AG10803 (cell line): ENCODE results near the gene MFSD2A.
A peak's percentile ranks its signal among the peaks of the same experiment; 100 is the strongest.
"Not testable (repeated sequence)": the region's sequence is repeated elsewhere in the genome, so short reads cannot be mapped to it uniquely, and the experiment has no call there.

ENCODE experiments used
- DNase-seq: peaks from one replicate; pipeline ENCODE4 v3.0.0; 2010; ENCODE audit warnings: low read depth
- H3K4me3 ChIP-seq: 2 replicates; pipeline ENCODE4 v1.5.1; 2011; ENCODE audit warnings: mild to moderate bottlenecking, low read length, control low read depth
- TF ChIP-seq, protein P1 (sequence below): conservative IDR thresholded peaks from 2 replicates; pipeline ENCODE4 v1.5.1; 2011; ENCODE audit warnings: mild to moderate bottlenecking, low read length, control low read depth, inconsistent platforms

Gene MFSD2A

GRCh38 chr1:40004857-40005256 lies 49.9 kb downstream of the MFSD2A start:
- DNase-seq: no peak
- TF ChIP-seq, protein P1, sequence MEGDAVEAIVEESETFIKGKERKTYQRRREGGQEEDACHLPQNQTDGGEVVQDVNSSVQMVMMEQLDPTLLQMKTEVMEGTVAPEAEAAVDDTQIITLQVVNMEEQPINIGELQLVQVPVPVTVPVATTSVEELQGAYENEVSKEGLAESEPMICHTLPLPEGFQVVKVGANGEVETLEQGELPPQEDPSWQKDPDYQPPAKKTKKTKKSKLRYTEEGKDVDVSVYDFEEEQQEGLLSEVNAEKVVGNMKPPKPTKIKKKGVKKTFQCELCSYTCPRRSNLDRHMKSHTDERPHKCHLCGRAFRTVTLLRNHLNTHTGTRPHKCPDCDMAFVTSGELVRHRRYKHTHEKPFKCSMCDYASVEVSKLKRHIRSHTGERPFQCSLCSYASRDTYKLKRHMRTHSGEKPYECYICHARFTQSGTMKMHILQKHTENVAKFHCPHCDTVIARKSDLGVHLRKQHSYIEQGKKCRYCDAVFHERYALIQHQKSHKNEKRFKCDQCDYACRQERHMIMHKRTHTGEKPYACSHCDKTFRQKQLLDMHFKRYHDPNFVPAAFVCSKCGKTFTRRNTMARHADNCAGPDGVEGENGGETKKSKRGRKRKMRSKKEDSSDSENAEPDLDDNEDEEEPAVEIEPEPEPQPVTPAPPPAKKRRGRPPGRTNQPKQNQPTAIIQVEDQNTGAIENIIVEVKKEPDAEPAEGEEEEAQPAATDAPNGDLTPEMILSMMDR: no peak

DNA sequence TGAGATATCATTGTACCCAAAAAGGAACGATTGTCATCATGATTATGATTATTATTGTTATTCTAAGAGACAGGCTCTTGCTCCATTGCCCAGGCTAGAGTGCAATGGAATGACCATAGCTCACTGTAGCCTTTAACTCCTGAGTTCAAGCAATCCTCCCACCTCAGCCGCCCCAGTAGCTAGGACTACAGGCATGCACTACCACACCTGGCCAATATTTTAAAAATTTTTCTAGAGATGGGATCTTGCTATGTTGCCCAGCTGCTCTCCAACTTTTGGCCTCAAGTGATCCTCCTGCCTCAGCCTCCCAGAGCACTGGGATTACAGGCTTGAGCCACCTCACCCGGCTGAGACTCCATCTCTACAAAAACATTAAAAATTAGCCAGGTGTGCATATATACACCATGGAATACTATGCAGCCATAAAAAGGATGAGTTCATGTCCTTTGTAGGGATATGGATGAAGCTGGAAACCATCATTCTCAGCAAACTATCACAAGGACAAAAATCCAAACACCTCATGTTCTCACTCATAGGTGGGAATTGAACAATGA lies 52.6 kb downstream of the MFSD2A start:
- not testable (repeated sequence) for DNase-seq, H3K4me3 ChIP-seq

More at GRCh38 chr1:40004857-40005256, 49.9 kb downstream of the MFSD2A start:
- no peak overlapping the region for H3K4me3 ChIP-seq

GRCh38 chr1:40011198-40011597 lies 56.3 kb downstream of the MFSD2A start:
- H3K4me3 ChIP-seq: no peak overlapping the region
- DNase-seq: no peak
- TF ChIP-seq, protein P1: no peak

DNA sequence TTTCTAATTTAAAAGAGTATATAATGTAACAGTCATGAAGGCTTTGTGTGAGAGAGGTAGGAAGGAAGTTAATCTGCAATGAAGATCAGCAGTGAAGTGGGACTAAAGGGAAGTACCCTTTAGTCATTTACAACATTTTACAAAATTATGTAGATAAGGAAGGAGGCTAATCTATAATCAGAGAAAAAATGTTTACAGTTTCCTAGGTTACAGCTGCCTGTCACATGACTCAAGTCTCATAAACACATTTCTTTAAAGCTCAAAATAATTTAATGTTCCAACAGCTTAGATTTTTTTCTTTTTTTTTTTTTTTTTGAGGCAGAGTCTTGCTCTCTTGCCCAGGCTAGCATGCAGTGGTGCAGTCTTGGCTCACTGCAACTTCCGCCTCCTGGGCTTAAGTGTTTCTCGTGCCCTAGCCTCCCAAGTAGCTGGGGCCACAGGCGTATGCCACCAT lies 59.3 kb downstream of the MFSD2A start:
- DNase-seq: no peak
- TF ChIP-seq, protein P1: no peak
- no peak overlapping the region for H3K4me3 ChIP-seq

- TF ChIP-seq, protein P1: no peak
- no peak overlapping the region for H3K4me3 ChIP-seq
- peak; percentile 77 for DNase-seq
These were observed 60.1 kb downstream of the MFSD2A start for GRCh38 chr1:40014812-40015594.

DNA sequence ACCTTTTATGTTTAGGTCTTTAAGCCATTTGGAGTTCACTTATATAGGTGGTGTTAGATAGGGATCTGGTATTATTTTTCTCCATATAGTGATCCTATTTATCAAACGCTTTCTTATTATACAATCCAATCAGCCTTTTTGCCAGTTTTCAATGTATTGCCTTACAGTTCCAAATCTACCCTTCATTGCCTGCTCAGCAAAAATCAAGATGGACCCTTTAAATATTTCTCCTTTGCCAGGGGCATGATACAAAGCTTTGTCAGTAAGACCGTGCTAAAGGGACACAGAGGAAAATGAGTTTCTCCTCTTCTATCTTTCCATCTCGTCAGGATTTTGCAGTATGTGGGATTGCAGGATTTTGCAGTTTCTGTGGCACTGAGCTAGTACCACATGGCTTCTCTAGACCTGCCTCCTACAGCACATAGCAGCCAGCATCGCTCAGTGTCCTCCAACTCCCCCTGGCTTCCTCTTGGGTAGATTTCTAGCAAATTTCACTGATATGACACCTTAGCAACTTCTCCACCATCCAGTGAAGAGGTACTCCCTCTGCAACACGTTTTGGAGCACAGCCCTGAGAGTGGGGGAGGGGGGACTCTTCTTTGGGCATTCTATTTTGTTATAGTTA lies 63.1 kb downstream of the MFSD2A start:
- TF ChIP-seq, protein P1: no peak
- DNase-seq: no peak
- H3K4me3 ChIP-seq: no peak overlapping the region
